ENCODE measurements around the gene DEFB114. TPM values are rescaled to one million over a fixed set of nuclear protein-coding genes. Genes with fewer than 3 reads are reported as not detected.

DEFB114 gene
- total RNA-seq, 4 donors from 2014 or later = not detected

- TF ChIP-seq CTCF (IDR thresholded peaks at IDR 0.05; ENCODE audit: low read depth) = no peak
Observed at GRCh38 chr6:49982046-49982445, 18.1 kb upstream of the DEFB114 start.

GRCh38 chr6:49980898-49981297 is 16.9 kb upstream of the DEFB114 start:
- TF ChIP-seq CTCF (IDR thresholded peaks at IDR 0.05; ENCODE audit: low read depth) = no peak

- TF ChIP-seq CTCF (IDR thresholded peaks at IDR 0.05; ENCODE audit: low read depth) = no peak
Observed at GRCh38 chr6:49979584-49979983, 15.6 kb upstream of the DEFB114 start.

- no peak for TF ChIP-seq CTCF (IDR thresholded peaks at IDR 0.05; ENCODE audit: low read depth)
Observed at GRCh38 chr6:49978332-49979226, 14.6 kb upstream of the DEFB114 start.

- TF ChIP-seq CTCF (IDR thresholded peaks at IDR 0.05; ENCODE audit: low read depth) = no peak
Observed at GRCh38 chr6:49969605-49970004, 5.6 kb upstream of the DEFB114 start, which contains the start of gene DEFB113. Gene DEFB113 (minus strand): TSS chr6:49969625. CDS start chr6:49969625, 0 bp downstream.

GRCh38 chr6:49966823-49967222 is 2.9 kb upstream of the DEFB114 start:
- TF ChIP-seq CTCF (IDR thresholded peaks at IDR 0.05; ENCODE audit: low read depth) = no peak

- no peak for TF ChIP-seq CTCF (IDR thresholded peaks at IDR 0.05; ENCODE audit: low read depth)
Observed at GRCh38 chr6:49966334-49966733, 2.4 kb upstream of the DEFB114 start.
